Measurements from ENCODE around the gene SMARCA5.

DNA sequence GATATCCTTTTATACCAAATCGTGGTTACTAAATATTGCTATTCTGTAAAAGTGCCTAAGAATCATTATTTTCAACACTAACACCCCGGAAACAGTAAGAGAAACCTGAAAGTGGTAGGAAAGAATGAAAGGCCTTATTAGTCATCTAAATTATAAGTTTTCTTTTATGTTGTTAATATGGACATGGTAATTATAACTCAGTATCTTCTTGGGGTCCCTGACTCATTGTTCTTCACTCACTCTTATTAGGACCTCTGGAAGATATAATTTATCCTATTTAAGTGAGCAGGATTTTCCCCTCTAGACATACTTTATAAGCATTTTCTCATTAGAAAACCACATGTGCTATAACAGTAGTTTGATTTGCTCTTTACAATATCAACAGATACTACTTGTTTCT is 51.0 kb downstream of the SMARCA5 start:
- TF ChIP-seq POLR2AphosphoS5 (IDR thresholded peaks at IDR 0.05; ENCODE audit: borderline replicate concordance, low read depth, low read length) = no peak
- TF ChIP-seq EZH2 (IDR thresholded peaks at IDR 0.05) = no peak
- no peak for TF ChIP-seq FOXP2 (optimal IDR thresholded peaks at IDR 0.05; ENCODE audit: control extremely low read depth, extremely low read length, insufficient read depth)

Measured in SK-N-MC (cell line).